Measurements from ENCODE around the gene OR3A2.
"Not testable (repeated sequence)": the region's sequence is repeated elsewhere in the genome, so short reads cannot be mapped to it uniquely, and the experiment has no call there.

OR3A2 gene

GRCh38 chr17:3401786-3402185, 15.7 kb upstream of the OR3A2 start:
- DNase-seq = no peak
- Histone ChIP-seq H3K9ac (ENCODE audit: low read length) (no peak overlapping the region), H4K91ac (ENCODE audit: low read length) (no peak overlapping the region), H3K23ac (ENCODE audit: low read length in 2 of 2) (no peak overlapping the region), H3K4me3 (ENCODE audit: insufficient read depth in 1 of 2, low read depth in 1 of 2, low read length in 2 of 2) (no peak overlapping the region), H2AK5ac (ENCODE audit: low read length, severe bottlenecking) (no peak overlapping the region), H3K14ac (ENCODE audit: low read length in 2 of 2) (no peak overlapping the region), H3K79me1 (replicated peaks; ENCODE audit: low read length, poor library complexity, severe bottlenecking) (no peaks in the 10 kb centered on the region), H3K4me1 (ENCODE audit: control insufficient read depth, insufficient read depth, low read depth, low read length) (no peaks in the 10 kb centered on the region), H2BK15ac (ENCODE audit: low read depth, poor library complexity, severe bottlenecking) (no peak overlapping the region), H3K9me3 (ENCODE audit: control insufficient read depth, low read length) (peaks cover 7% of the 10 kb centered on the region), H4K8ac (ENCODE audit: low read length) (no peak overlapping the region), H3K27ac (ENCODE audit: low read length, poor library complexity, severe bottlenecking) (no peak overlapping the region), H3K4me2 (ENCODE audit: low read length, poor library complexity, severe bottlenecking) (no peak overlapping the region), H3K36me3 (ENCODE audit: control insufficient read depth in 1 of 2, insufficient read depth in 2 of 2, low read depth in 1 of 2, low read length in 2 of 2) (no peaks in the 10 kb centered on the region), H3K18ac (ENCODE audit: low read depth in 1 of 2, low read length in 2 of 2) (no peak overlapping the region), H3K27me3 (ENCODE audit: control insufficient read depth in 1 of 2, insufficient read depth in 1 of 2, low read length in 2 of 2) (no peaks in the 10 kb centered on the region), H2BK120ac (ENCODE audit: low read depth, low read length) (no peak overlapping the region), H2BK5ac (ENCODE audit: low read depth, low read length, poor library complexity, severe bottlenecking) (no peak overlapping the region), H3K4ac (ENCODE audit: low read depth in 1 of 2, low read length in 2 of 2) (no peak overlapping the region), H2AFZ (ENCODE audit: low read depth, low read length) (no peak overlapping the region), H2BK12ac (ENCODE audit: low read length in 2 of 2) (no peak overlapping the region)
- WGBS = no CpG with 5 or more reads among the region's 2 CpGs

GRCh38 chr17:3400055-3400454, 13.9 kb upstream of the OR3A2 start:
- H3K4me2 ChIP-seq (ENCODE audit: low read length, poor library complexity, severe bottlenecking) = no peak overlapping the region
- no peak overlapping the region for H4K8ac ChIP-seq (ENCODE audit: low read length)
- WGBS = 67% methylated on average over 6 of the region's 6 CpGs
- H3K23ac ChIP-seq (ENCODE audit: low read length in 2 of 2) = no peak overlapping the region
- DNase-seq = no peak
- no peaks in the 10 kb centered on the region for H3K27me3 ChIP-seq (ENCODE audit: control insufficient read depth in 1 of 2, insufficient read depth in 1 of 2, low read length in 2 of 2)
- no peak overlapping the region for H2BK5ac ChIP-seq (ENCODE audit: low read depth, low read length, poor library complexity, severe bottlenecking)
- no peaks in the 10 kb centered on the region for H3K9me3 ChIP-seq (ENCODE audit: control insufficient read depth, low read length)
- H4K91ac ChIP-seq (ENCODE audit: low read length) = no peak overlapping the region
- H2BK15ac ChIP-seq (ENCODE audit: low read depth, poor library complexity, severe bottlenecking) = no peak overlapping the region
- no peak overlapping the region for H3K14ac ChIP-seq (ENCODE audit: low read length in 2 of 2)
- H3K27ac ChIP-seq (ENCODE audit: low read length, poor library complexity, severe bottlenecking) = no peak overlapping the region
- no peaks in the 10 kb centered on the region for H3K36me3 ChIP-seq (ENCODE audit: control insufficient read depth in 1 of 2, insufficient read depth in 2 of 2, low read depth in 1 of 2, low read length in 2 of 2)
- H2AFZ ChIP-seq (ENCODE audit: low read depth, low read length) = no peak overlapping the region
- no peak overlapping the region for H3K9ac ChIP-seq (ENCODE audit: low read length)
- no peaks in the 10 kb centered on the region for H3K4me1 ChIP-seq (ENCODE audit: control insufficient read depth, insufficient read depth, low read depth, low read length)
- no peak overlapping the region for H3K18ac ChIP-seq (ENCODE audit: low read depth in 1 of 2, low read length in 2 of 2)
- H3K79me1 ChIP-seq (replicated peaks; ENCODE audit: low read length, poor library complexity, severe bottlenecking) = no peaks in the 10 kb centered on the region
- H2AK5ac ChIP-seq (ENCODE audit: low read length, severe bottlenecking) = no peak overlapping the region
- H2BK120ac ChIP-seq (ENCODE audit: low read depth, low read length) = no peak overlapping the region
- H3K4me3 ChIP-seq (ENCODE audit: insufficient read depth in 1 of 2, low read depth in 1 of 2, low read length in 2 of 2) = no peak overlapping the region
- no peak overlapping the region for H3K4ac ChIP-seq (ENCODE audit: low read depth in 1 of 2, low read length in 2 of 2)
- no peak overlapping the region for H2BK12ac ChIP-seq (ENCODE audit: low read length in 2 of 2)

DNA sequence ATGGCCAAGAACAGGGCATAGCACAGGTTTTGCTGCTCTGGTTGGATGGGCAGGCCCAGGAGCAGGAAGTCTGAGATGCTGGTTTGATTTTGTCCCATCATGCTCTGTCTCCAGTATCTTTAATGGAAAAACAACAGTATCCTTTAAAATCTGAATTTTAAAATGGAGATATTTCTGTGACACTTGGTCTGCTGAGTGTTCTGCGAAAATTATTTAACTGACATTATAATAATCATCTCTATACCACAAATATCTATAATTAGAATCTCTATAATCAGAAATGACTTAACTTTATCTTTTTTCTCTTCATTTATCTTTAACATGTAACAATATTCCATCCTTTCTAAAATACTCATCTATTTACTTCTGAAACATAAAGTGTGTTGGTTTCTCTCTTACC, 12.2 kb upstream of the OR3A2 start, which contains the start of gene OR1E1:
OR1E1 (minus strand) TSS at position 101 of the 400 bp plus-strand sequence; CDS start at position 101, 0 bp downstream.
- Histone ChIP-seq H2BK12ac (ENCODE audit: low read length in 2 of 2) (no peak within 1 kb of the TSS), H2BK5ac (ENCODE audit: low read depth, low read length, poor library complexity, severe bottlenecking) (no peak within 1 kb of the TSS), H3K4me2 (ENCODE audit: low read length, poor library complexity, severe bottlenecking) (no peak within 1 kb of the TSS), H3K4ac (ENCODE audit: low read depth in 1 of 2, low read length in 2 of 2) (no peak within 1 kb of the TSS), H3K14ac (ENCODE audit: low read length in 2 of 2) (no peak within 1 kb of the TSS), H2BK15ac (ENCODE audit: low read depth, poor library complexity, severe bottlenecking) (no peak within 1 kb of the TSS), H2BK120ac (ENCODE audit: low read depth, low read length) (no peak within 1 kb of the TSS), H3K9ac (ENCODE audit: low read length) (no peak within 1 kb of the TSS), H2AK5ac (ENCODE audit: low read length, severe bottlenecking) (no peak within 1 kb of the TSS), H3K23ac (ENCODE audit: low read length in 2 of 2) (no peak within 1 kb of the TSS), H4K8ac (ENCODE audit: low read length) (no peak within 1 kb of the TSS), H3K4me1 (ENCODE audit: control insufficient read depth, insufficient read depth, low read depth, low read length) (no peaks in the 10 kb centered on the region), H3K9me3 (ENCODE audit: control insufficient read depth, low read length) (no peaks in the 10 kb centered on the region), H3K4me3 (ENCODE audit: insufficient read depth in 1 of 2, low read depth in 1 of 2, low read length in 2 of 2) (no peak within 1 kb of the TSS), H4K91ac (ENCODE audit: low read length) (no peak within 1 kb of the TSS), H2AFZ (ENCODE audit: low read depth, low read length) (no peak within 1 kb of the TSS), H3K27me3 (ENCODE audit: control insufficient read depth in 1 of 2, insufficient read depth in 1 of 2, low read length in 2 of 2) (no peaks in the 10 kb centered on the region), H3K18ac (ENCODE audit: low read depth in 1 of 2, low read length in 2 of 2) (no peak within 1 kb of the TSS), H3K79me1 (replicated peaks; ENCODE audit: low read length, poor library complexity, severe bottlenecking) (no peaks in the 10 kb centered on the region), H3K27ac (ENCODE audit: low read length, poor library complexity, severe bottlenecking) (no peak within 1 kb of the TSS), H3K36me3 (ENCODE audit: control insufficient read depth in 1 of 2, insufficient read depth in 2 of 2, low read depth in 1 of 2, low read length in 2 of 2) (no peaks in the 10 kb centered on the region)
- DNase-seq = no peak
- WGBS = no CpG with 5 or more reads among the region's 1 CpG

DNA sequence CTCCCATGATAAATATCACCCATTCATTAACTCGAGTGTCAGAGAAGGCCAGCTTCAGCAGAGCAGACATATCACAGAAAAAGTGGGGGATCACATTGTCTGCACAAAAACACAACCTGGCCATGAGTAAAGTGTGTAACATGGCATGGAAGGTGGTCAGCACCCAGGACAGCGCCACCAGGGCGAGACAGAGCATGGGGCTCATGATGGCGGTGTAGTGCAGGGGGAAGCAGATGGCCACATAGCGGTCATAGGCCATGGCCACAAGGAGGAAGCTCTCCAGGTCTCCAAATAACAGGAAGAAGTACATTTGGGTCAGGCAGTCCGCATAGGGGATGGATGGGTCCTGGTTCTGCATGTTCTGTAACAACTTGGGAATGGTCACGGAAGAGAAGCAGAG, 11.7 kb upstream of the OR3A2 start:
- not testable (repeated sequence) for H3K4me2 ChIP-seq (ENCODE audit: low read length, poor library complexity, severe bottlenecking); H3K14ac ChIP-seq (ENCODE audit: low read length in 2 of 2); H3K79me1 ChIP-seq (replicated peaks; ENCODE audit: low read length, poor library complexity, severe bottlenecking); H3K18ac ChIP-seq (ENCODE audit: low read depth in 1 of 2, low read length in 2 of 2); DNase-seq; H3K4me3 ChIP-seq (ENCODE audit: insufficient read depth in 1 of 2, low read depth in 1 of 2, low read length in 2 of 2); H3K9ac ChIP-seq (ENCODE audit: low read length); H3K27me3 ChIP-seq (ENCODE audit: control insufficient read depth in 1 of 2, insufficient read depth in 1 of 2, low read length in 2 of 2); H3K23ac ChIP-seq (ENCODE audit: low read length in 2 of 2); H3K4ac ChIP-seq (ENCODE audit: low read depth in 1 of 2, low read length in 2 of 2); H2AFZ ChIP-seq (ENCODE audit: low read depth, low read length); H3K4me1 ChIP-seq (ENCODE audit: control insufficient read depth, insufficient read depth, low read depth, low read length); H2BK12ac ChIP-seq (ENCODE audit: low read length in 2 of 2); H2BK5ac ChIP-seq (ENCODE audit: low read depth, low read length, poor library complexity, severe bottlenecking); H2AK5ac ChIP-seq (ENCODE audit: low read length, severe bottlenecking); H4K8ac ChIP-seq (ENCODE audit: low read length); H3K9me3 ChIP-seq (ENCODE audit: control insufficient read depth, low read length); H2BK15ac ChIP-seq (ENCODE audit: low read depth, poor library complexity, severe bottlenecking); H2BK120ac ChIP-seq (ENCODE audit: low read depth, low read length); H3K27ac ChIP-seq (ENCODE audit: low read length, poor library complexity, severe bottlenecking); H3K36me3 ChIP-seq (ENCODE audit: control insufficient read depth in 1 of 2, insufficient read depth in 2 of 2, low read depth in 1 of 2, low read length in 2 of 2); H4K91ac ChIP-seq (ENCODE audit: low read length)
- 51% methylated on average over 7 of the region's 7 CpGs for WGBS

Measured in mesenchymal stem cell (in vitro differentiated cells and primary cell).